HTR-8/SVneo (cell line): ENCODE measurements around the gene TP73.

ENCODE experiments used
- DNase-seq: peaks from one replicate; pipeline ENCODE4 v3.0.0; 2011; ENCODE audit warnings: low spot score, mixed read lengths; ENCODE audit not compliant: insufficient read length
- FAIRE-seq: peaks from 2 replicates; lab custom pipeline; 2011; peaks lifted over from hg19 to GRCh38; lab: Jason Lieb, UNC

TP73 gene

DNA sequence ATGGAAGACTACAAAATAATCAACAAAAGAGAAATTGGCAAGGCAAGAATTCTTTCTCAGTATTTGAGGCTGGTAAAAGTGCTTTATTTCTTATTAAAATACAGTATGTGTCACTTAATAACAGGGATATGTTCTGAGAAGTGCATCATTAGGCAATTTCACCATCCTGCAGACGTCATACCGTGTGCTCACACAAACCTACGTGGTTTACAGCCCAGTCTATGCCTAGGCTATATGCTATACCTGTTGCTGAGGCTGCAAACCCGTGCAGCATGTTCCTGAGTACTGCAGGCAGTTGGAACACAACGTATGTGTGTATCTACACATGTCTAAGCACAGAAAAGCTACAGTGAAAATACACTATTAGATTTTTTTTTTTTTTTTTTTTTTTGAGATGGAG, 97.2 kb downstream of the TP73 start:
- no peak for FAIRE-seq

DNA sequence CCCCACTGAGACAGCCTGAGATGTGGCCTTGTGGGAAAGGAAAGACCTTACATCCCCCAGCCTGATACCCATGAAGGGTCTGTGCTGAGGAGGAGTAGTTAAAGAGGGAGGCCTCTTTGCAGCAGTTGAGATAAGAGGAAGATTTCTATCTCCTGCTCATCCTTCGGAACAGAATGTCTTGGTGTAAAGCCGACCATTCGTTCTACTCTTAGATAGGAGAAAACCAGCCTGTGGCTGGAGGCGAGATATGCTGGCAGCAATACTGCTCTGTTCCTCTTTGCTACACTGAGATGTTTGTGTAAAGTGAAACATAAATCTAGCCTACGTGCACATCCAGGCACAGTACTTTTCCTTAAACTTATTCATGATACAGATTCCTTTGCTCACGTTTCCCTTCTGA, 98.4 kb downstream of the TP73 start:
- DNase-seq (no peak), FAIRE-seq (no peak)

More for the DNA sequence above, 97.2 kb downstream of the TP73 start:
- DNase-seq, result no peak

DNA sequence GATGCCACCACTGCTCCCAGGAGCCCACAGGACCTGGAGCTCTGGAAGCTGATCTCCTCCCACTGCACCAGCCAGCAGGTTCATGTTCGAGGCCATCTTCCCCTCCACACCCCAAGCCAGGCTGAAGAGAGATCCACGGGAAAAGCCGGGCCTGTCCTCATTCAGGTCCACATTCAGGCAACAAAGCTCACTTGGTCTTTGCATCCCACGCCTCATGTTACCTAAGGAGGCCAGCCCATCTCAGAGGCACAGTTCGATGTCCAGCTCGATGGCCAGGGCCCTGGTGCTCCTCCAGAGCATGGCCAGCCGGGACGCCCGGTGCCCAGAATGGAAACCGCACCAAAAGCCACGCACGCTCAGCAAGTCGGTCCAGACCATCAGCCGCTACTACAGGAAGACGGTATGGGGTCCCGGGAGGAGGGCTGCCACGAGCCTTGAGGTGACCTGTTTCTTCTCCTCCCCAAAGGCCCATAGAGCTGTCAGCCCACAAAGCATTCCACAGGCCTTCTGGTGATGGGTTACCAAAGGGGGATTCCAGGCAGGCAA, 100.2 kb downstream of the TP73 start, which contains the start of gene CCDC27:
Gene CCDC27, plus strand, starts transcription at position 51 of the 546 bp plus-strand sequence. Its CDS starts 32 bp downstream, at position 83.
- DNase-seq (no peak), FAIRE-seq (no peak)

DNA sequence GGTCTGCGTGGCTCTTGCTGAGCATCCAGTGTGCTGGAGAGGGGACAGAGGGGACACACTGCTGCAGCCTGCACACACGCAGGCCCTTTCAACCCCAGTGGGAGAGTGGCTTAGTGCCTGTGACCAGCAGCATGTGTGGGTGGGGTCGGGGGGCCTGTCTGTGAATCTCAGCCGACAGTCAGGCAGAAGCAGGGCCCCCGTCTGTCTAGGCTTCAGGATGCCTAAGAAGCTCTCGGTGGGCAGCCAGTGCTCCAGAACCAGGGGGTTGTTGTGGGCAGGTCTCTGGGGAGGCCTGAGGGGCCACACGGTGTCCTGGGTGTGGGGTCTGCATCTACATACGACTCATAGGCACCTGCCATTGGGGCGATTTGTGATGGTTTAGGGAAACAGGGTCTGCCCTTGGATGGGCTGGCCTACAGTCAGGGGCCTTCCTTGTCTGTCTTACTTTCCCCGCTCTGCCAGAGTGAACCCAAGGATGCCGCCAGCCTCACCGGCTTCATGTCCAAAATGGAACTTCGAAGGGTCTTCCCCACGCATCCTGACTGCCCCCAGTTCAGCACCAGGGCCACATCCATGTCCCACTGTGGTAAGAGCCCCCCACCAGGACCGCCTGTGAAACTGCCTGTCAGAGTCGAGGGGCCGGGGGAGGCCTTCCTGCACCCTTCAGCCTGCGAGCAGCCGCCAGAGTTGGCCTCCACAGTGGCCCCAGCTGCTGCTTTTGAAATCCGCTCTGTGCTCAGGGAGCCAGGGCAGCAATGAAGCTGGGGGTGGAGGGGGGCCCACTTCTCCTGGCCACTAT, 101.5 kb downstream of the TP73 start:
- FAIRE-seq (no peak), DNase-seq (no peak)

DNA sequence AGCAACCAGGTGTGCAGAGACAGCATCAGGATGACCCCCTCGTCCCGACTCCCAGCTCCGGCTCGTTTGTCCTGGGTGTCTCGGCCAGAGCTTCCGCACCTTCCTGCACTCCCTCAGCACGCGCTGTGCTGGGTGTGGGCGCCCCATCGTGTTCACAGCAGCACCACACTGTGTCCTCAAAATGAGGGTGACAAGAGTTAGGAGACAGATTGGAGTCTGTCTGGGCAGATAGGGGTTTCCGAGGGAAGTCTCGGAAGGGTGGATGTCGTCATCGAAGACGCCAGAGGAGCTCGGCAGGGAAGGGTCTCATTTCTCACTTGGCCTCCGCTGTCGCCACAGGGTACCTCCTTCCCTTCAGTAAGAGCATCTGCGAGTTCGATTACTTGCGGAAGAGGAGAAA, 104.1 kb downstream of the TP73 start:
- FAIRE-seq, result no peak
- no peak for DNase-seq

DNA sequence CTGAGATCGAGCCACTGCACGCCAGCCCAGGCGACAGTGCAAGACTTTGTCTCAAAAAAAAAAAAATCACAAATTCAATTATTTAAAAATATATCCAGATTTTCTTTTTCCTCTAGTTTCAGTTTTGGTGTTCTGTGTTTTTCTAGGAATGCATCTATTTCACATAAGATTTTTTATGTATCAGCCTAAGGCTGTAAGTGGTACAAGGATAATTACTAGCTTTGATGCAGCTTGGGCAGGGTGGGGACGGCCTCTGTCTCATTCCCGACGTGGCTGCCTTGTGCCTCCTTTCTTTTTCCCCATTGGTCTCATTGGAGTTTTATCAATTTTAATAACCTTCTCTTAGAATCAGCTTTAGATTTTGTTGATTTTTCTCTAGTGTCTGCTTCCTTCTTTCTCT, 106.8 kb downstream of the TP73 start:
- DNase-seq (no peak), FAIRE-seq (no peak)

DNA sequence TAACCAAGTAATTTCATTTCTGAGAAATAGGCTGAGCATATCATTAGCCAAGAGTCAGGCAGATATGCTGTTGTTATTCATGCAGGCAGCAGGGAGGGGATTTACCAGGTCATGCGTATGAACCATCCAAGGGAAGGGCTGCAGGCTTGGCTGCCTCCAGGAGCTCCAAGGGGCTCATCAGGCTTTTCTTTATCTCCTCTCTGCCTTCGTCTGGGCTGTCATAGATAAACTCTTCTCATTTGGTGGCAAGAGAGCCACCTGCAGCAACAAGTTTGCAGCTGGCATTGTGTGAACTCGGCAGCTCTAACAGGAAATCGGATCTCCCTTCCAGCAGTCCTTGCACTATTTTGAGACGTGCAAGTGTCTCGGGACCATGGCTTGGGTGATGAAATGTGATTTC, 107.5 kb downstream of the TP73 start:
- no peak for FAIRE-seq
- DNase-seq, result no peak

DNA sequence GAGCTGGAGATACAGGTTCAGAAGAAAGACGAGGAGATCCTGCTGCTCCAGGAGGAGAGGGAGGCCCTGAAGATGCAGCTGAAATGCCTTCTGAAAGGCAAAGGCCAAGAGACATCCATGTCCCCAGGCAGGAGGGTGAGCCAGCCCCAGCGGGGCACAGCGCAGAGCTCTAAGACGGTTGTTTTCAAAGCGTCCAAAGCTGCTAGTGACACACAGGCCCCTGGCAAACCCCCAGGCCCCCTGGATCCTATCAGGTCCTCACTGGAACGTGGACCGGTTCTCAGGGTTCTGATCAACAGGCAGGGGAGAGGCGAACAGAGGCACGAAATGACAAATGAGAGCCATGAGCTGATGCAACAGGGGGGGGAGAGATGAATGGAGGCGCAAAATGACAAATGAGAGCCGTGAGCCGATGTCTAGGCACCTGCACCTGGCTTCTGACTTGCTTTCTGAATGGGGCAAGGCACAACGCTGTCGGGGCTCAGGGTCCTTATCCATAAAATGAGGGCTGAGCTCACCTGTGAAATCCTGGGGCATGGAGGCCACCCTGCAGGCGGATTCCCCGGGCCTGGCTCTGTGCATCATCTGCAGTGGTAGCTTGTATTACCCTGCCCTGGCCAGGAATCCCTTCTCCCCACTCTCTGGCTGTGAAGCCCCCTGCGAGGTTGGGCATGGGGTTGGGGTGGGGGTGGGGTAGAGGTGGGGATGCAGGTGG, 109.1 kb downstream of the TP73 start:
- no peak for FAIRE-seq
- DNase-seq, result no peak

DNA sequence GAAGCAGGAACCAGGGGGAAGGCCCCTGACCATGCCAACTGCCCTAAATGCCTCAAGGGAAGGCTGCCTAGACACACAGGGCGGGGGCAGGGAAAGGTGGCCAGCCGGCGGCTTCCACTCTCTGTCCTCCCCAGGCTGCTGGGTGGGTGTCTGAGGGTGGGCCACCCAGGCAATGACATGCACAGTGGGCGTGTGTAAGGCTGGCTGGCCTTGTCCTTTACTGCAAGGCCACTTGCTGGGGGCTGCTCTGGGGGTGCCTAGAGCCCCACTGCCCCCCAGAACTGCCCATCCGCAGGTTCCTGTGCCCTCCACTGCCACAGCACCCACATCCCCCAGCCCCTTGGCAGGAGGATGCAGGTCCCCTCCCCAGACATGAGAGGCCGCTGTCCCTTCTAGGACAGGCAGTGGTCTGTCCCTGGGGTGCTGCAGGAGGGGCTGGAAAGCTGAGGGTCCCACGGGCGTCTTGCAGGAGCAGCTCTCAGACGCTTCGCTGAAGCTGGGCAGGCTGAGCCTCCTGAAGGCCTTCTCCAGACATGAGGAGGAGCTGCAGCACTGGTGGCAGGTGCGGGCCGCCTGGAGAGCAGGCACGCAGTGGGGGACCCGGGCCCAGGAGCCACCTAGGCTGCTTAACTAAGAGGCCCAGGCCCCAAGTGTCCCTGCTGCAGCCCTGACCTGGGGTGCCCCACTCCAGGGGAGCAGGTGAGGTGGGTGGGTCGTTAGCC, 110.0 kb downstream of the TP73 start:
- no peak for DNase-seq
- no peak for FAIRE-seq

DNA sequence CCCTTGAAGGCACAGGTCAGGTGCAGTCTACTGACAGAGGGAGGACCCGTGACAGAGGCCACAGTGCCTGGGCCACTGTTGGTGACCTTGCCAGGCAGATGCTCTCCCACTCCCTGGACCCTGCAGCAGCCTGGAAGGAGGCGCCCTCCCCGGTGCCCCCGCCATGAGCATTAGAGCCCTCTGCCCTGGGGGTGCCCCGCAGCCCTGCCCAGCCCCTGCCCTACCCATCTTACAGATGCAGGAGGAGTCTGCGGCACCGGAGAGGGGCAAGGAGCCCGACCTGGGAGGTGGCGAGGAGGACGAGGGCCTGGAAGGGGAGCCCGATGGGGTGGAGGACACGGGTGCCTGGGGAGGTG, 110.5 kb downstream of the TP73 start:
- DNase-seq, result no peak
- FAIRE-seq, result no peak

DNA sequence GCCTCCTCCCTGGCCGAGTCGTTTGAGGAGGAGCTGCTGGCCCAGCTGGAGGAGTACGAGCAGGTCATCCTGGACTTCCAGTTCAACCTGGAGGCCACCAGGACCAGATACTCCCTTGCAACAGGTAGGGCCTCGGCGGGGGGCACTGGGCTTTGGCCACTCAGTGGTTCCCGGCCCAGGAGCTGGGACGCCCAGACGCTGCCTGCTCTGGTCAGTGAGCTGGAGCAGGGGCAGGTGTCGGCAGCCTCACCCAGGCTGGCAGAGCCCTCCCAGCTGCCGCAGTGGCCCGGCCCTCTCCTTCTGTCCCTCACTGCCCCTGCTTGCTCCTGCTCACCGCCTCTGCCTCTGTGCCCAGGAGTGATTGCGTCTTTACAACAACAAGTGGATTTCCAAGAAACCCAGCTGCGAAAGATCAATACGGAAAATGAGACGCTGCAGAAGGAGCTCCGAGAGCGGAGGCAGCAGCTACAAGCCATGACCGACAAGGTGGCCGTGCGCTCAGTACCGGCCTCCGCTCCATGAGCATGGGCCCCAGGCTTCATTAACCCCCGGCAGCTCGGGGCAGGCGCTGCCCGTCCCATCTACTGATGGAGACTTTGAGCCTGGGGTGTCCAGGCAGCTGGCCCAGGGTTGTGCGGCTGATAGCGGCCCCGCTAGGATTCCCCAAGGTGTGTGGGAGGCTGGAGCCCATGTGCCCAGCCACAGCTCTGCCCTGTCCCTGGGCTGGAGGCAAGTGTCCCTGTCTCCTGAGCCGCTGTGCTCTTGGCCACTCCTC, 111.2 kb downstream of the TP73 start:
- DNase-seq (no peak), FAIRE-seq (no peak)

DNA sequence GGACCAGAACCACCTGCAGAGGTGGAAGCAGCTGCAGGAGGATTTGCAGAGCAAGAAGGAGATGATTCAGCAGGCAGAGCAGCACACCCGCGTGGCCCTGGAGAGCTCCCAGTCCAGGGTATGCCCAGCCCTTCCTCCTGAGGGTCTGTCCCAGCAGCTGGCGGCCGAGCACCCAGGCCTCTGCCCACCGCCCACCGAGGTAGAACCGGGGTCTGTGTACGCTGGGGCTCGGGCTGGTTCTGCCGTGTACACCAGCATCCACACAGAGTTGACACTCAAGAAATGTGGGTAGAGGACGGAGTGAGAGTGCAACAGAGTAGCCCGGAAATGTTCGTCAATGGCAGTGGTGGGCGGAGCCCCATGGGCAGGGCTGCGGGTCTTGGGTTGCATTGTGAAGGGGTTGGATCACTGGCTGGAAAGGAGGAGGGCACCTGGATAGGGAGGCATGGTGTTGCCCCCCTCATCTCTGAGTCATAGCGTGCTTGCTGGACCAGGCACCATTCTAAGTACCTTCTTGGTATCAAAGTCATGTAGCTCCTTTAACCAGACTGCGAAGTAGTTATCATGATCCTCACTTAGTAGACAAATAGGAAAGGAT, 115.1 kb downstream of the TP73 start:
- no peak for FAIRE-seq
- DNase-seq, result no peak

DNA sequence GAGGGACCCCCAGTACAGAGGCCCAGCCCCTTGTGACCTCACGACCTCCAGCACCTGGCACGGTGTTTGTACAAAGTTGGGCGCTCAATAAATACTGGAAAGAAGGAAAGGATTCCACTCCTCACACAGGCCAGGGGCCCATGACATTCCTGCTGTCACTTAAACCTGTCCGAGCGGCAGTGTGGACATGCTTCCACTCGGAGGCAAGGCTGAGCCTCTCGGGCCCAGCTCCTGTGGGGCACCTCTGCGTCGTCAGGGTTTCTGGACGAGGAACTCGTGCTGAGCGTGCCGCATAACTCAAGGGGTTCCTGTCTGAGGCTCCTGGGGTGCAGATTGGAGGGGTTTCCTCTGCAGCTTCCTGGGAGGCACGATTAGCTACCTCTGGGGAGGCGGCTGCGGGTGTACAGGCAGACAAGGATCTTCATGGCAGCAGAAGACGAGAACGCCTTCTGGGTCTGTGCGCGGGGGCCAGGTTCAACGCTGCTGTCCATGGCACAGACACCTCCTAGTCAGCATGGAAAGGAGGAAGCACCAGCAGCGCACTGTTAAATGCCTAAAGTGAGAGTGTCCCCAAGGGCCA, 116.6 kb downstream of the TP73 start:
- FAIRE-seq (no peak), DNase-seq (no peak)

DNA sequence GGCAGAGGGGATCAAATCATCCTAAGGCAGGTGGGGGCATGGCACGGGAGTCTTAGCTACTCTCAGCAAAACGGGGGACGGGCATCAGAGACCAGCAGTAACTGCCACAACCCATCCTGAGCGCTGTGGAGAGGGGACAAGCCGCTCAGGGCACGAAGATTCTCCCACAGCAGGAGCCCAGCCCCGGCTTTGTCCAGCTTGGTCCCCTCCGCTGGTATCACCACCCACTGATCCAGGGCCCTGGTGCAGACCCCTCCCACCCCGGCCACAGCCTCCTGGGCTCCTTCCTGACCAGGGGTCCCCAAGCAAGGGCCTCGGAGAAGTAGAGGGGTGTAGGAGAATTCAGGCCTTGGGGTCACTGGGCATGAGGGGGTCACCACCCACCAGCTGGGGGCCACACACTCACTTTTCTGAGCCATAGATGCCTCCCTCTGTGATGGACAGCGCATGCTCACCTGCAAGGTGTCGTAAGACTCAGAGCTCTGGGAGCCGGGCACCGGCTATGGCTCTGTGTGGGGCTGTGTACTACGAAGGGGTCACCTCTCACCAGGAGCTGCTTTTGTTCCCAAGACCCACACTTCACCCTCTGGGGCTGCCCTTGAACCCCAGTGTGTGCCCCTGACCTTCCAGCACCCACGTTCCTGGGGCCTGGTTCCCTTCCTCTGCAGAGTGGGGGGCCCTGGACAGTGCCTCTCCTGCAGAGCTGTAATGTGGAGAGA, 117.9 kb downstream of the TP73 start:
- DNase-seq (no peak), FAIRE-seq (no peak)

DNA sequence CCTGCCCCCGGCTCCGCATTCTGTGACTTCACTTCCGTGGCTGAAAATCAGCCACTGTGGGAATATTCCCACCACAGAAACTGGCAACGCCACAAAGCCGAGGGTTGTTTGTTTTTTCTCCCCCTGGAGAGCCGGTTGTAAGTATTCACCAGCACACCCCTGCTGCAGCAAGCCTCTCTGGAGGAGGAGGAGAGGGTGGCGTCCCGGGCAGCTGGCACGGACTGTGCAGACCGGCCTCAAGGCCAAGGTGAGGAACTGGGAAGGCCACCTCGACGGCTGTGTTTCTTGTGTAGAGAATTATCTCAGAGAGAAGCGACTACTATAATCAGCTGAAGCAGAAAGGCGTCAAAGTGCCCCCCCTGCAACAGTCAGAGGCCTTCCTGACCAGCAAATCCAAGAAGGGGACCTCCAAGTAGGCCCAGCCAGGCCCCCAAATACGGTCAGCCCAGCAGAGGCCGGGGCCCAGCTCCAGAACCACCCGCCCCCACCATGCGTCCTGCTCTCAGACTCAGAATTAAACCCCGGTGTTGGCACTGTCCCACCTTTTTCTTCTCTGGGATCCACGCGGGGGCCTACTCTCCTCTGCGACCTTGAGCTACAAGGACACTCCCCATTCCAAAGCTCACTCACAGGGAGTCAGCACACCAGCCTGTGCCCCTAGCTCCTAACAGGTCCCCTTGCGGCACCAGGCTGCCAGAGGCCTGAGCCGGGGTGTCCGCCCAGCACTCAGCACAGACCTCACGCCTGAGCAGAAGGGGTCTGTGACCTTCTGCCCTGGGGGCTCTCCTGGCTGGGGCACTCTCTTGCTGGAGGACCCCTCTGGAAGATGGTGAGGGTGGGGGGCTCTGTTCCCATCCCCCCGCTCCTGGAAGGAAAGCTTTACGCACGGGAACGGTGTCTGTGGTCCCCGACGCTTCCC, 119.1 kb downstream of the TP73 start:
- FAIRE-seq (no peak), DNase-seq (no peak)

DNA sequence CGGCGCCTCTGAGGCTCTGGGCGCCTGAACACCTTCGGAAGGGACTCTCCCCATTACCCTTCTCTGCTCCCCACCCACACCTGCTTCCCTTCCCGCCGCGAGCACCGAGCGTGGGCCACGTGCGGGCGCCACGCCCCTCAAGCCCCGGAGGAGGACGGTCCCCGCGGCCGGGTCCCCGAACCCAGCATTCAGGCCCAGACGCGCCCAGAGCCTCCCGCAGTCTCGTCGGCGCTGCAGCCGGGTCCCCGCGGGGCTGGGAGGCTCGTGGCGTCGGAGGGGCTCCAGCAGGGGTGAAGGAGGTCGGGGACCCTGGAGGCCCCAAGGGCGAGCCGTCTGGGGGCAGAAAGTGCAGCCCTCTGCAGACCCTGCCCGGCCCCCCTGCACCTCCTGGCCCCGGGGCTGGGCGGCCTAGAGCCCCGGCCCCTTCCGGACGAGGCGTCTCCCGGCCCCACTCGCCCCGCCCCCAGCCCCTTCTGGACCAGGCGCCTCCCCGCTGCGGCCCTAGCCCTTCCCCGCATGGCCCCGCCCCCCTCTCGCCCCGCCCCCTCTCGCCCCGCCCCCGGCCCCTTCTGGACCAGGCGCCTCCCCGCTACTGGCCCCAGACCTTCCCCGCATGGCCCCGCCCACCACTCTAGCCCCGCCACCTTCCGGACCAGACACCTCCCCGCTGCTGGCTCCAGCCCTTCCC, 119.9 kb downstream of the TP73 start:
- peak; percentile 89 for DNase-seq
- no peak for FAIRE-seq
